GM18502 (cell line): ENCODE results near the gene BAG3.
"Not testable (repeated sequence)": the region's sequence is repeated elsewhere in the genome, so short reads cannot be mapped to it uniquely, and the experiment has no call there.

Source experiments
- ATAC-seq: cut with Tn5 transposase; IDR thresholded peaks from one replicate; pipeline ENCODE4 v1.9.1; 2021; ENCODE audit warnings: mild to moderate bottlenecking; ENCODE audit not compliant: unreplicated experiment, poor library complexity

BAG3 gene

DNA sequence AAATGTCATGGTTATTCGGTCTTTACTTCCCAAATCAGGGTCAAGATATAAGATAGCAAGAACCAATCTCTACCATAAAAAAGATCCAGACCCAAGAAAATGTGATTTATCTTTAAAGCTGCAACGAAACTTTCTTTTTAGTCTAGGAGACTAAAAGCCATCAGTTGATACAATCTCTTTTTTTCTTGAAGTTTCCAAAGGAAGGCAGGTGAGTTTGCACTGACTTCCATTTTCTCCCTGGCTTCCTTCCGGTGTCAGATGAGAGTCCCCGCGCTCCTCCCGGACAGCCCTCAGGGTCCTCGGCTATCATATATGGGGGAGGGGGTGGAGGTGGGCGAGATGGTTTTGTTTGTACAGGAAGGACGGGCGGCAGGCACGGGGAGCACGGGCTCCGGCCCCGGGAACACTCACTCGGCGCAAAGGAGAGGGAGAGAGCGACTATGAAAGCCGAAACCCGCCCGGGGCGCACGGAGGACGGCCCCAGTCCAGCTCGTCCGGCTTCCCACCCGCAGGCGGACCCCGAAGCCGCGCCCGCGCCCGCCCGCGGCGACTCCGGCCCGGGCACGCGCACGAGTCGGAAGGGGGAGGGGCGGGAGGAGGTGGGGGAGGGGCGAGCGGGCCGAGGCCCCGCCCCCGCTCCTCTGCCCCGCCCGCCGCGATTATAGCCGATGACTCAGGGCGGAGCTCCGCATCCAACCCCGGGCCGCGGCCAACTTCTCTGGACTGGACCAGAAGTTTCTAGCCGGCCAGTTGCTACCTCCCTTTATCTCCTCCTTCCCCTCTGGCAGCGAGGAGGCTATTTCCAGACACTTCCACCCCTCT is at the start of gene BAG3:
BAG3 (plus strand) TSS at position 689 of the 822 bp plus-strand sequence. CDS start 296 bp downstream, outside the sequence.
- peak; percentile 70 for ATAC-seq

DNA sequence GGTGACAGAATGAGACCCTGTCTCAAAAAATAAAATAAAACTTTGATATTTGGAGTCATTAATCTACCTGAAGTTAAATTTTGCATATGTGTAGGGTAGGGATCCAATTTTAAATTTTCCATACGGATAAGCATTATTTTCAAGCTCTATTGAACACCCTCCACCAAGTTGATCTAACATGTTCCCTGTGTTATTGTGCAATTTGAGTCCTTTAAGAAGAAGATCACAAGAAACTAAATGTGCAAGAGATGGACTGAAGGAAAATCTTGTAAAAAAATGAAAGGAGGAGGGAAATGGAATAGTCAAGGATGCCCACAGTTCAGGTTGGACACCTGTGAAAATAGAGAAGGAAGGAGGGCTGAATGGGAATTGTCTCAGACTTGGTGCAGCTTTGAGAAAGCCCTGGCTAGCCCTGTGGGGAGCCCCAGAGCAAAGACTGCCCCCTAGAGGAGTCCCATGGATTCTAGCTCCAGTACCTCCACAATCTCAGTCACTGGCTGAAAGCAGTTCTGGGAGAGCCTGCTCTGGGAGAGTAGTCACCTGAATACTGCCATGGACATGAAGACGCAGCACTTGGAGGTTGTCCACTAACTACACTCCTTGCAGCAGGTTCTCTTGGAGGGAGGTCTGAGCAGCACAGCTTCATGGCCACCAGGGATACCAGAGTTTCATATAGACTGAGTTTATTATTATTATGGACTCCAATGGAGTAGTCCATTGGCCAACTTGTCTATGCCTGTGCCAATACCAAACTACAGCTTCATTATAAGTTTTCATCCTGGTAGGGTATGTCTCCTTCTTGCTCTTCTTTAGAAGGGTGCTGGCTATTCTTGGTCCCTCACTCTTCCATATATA is 48.7 kb upstream of the BAG3 start:
- ATAC-seq: no peak

DNA sequence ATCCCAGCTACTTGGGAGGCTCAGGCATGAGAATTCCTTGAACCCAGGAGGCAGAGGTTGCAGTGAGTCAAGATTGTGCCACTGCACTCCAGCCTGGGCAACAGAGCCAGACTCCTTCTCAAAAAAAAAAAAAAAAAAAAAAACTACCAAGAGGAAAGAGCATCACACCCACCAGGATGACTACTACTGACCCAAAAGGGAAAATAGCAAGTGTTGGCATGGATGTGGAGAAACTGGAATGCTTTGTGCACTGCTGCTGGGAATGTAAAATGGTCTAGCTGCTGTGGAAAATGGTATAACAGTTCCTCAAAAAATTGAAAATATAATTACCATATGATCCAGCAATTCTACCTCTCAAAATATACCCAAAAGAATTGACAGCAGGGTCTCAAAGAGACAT is 46.7 kb upstream of the BAG3 start:
- no peak for ATAC-seq

DNA sequence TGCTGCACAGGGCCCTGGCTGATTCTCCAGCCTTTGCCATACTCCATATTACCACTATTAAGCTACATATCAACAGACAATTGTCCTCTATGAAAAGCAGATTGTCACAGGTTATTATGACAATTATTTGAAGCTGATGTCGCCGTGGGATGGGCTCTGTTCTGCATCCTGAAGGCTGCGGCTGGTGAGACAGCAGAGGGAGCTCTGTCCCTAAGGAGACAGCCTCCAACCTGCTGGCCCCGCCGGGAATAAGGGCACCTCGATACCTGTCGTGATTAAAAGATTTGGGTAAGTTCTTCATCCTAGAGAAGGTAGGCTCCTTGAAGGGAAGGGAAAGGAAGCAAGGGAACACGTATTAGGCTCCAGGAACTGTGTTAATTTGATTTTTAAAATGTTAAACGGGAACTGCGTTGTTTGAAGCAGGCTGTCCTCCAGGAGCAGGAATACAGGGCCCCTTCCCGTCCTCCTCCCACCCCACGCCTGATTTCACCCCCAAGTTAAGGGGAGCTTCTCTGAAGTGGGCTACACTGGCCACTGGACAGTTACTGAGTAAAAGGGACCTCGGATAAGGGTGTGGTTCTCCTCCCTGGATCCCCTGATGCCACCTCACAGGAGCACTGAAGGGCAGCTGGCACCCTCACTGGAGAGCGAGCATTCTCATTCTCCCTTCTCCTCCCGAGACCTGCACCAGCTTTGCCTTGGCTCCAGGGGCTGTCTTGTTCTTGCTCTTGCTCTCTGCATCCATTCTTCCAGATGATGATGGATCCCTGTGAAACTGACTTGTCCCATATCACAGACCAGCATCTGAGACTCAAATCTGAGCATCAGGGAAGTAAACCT is 42.6 kb upstream of the BAG3 start:
- ATAC-seq: no peak

DNA sequence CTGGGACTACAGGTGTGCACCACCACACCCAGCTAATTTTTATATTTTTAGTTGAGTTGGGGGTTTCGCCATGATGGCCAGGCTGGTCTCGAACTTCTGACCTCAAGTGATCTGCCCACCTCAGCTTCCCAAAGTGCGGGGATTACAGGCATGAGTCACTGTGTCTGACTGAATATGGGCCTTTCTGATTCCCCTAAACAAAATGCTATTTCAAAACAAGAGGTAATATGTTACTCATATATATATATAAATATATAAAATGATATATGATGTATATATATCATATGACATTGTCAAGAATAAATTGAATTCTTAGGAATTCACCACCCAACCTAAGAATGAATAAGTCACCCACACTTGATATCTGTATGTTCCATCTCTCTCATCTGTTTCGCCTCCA is 41.7 kb upstream of the BAG3 start:
- ATAC-seq: no peak

DNA sequence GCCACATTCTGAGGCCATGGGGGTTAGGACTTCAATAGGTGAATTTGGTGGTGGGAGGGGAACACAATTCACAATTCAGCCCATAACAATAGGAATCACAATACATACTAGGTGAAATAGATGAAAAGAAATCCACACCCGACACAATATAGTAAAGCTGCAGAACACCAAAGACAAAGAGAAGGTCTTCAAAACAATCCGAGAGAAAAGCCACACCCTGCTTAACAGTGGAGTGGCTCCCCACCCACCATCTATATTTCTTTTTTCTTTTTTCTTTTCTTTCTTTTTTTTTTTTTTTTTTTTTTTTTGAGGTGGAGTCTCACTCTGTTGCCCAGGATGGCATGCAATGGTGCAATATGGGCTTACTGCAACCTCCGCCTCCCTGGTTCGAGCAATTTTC is 39.7 kb upstream of the BAG3 start:
- ATAC-seq: no peak

DNA sequence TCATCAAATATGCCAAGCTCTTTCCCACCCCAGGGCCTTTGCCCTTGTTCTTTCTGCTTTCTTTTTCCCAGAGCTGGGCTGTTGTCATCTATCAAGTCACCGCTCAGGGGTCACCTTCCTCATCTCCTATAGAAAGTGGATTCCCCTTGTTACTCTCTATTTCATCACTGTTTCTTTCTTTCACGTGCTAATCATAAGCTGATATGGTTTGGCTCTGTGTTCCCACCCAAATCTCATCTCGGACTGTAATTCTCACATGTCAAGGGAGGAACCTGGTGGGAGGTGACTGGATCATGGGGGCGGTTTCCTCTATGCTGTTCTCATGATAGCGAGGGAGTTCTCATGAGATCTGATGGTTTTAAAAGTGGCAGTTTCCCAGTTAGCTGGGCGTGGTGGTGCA is 37.4 kb upstream of the BAG3 start:
- no peak for ATAC-seq

DNA sequence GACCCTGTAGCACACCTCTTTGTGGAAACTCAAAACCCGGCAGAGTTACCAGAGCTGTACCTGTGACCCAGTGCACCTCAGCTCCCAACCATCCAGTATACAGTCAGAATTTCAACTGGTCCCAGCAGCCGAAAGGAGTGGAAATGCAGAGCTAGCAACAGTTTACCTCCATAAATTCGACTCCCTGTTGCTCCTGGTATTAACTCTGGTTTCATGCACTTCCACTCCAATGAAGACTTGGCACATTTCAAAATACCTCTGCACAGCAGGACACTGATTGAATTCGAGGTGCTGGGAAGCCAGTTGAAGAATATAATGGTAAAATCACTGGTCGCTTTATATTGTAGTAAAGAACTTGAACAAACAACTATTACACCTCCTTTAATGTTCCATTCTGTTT is 36.5 kb upstream of the BAG3 start:
- no peak for ATAC-seq

GRCh38 chr10:119616882-119617570 is 34.2 kb upstream of the BAG3 start:
- ATAC-seq: no peak

DNA sequence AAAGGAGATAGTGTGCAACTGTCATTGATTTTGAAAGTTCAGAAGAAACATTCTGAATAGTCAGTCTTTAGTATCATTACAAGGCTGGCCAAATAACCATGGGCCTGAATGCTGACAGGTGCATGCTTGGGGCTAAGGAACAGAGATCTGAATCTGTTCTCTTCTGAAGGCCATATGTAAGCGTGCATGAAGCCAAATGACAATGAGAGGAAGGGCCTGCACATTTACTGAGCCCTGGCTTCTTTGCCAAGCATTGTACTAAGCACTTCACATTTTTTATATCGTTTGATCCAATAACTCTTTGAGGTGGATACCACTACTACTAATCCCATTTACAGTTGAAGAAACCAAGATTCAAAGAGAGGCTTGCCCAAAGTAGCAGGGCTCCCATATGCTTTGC is 32.0 kb upstream of the BAG3 start:
- ATAC-seq: no peak

DNA sequence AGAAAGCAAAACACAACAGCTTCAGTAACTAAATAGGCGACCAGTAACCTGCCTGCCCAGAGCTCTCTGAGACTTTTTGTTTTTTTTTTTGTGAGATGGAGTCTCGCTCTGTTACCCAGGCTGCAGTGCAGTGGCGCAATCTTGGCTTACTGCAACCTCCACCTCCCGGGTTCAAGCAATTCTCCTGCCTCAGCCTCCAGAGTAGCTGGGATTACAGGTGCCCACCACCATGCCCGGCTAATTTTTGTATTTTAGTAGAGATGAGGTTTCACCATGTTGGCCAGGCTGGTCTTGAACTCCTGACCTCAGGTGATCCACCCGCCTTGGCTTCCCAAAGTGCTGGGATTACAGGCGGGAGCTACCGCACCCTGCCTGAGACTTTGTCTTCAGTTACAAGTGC is 31.4 kb upstream of the BAG3 start:
- not testable (repeated sequence) for ATAC-seq

GRCh38 chr10:119620241-119621077 is 30.7 kb upstream of the BAG3 start:
- no peak for ATAC-seq

DNA sequence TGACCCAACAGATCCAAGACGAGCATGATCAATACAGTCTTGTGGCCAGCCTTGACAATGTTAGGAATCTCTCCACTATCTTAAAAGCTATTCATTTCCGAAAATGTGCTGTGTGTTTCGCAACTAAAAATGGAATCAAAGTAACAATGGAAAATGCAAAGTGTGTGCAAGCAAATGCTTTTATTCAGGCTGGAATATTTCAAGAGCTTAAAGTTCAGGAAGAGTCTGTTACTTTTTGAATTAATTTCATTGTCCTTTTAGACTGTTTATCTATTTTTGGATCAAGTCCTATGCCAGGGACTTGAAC is 30.1 kb upstream of the BAG3 start:
- no peak for ATAC-seq

GRCh38 chr10:119625570-119626280 is 25.5 kb upstream of the BAG3 start:
- no peak for ATAC-seq

DNA sequence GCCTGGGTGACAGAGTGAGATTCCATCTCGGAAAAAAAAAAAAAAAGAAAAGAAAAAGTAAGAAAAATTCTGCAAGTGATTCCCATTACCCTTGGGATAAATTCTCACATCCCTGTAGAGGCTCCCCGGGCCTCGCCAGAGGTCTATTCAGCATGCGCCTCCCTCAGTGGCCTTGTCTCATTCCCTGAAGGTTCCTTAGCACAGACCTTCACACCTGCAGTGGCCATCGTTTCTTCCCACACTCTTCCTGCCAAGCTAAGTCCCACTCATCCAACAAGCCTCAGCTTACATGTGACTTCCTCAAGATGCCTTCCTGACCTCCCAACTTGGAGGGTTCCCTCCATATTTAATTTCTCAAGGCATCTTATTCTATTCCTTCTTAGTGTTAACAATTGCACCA is 20.9 kb upstream of the BAG3 start:
- no peak for ATAC-seq

GRCh38 chr10:119633538-119634218 is 17.5 kb upstream of the BAG3 start:
- no peak for ATAC-seq

GRCh38 chr10:119634219-119634544 is 17.0 kb upstream of the BAG3 start:
- no peak for ATAC-seq

GRCh38 chr10:119637631-119638030 is 13.5 kb upstream of the BAG3 start:
- no peak for ATAC-seq
